ENCODE data around the gene PCBP3.

PCBP3 gene

GRCh38 chr21:45862543-45863207 lies 219.2 kb downstream of the PCBP3 start:
- DNase-seq (ENCODE audit: low read depth), result no peak

GRCh38 chr21:45863267-45863666 lies 219.7 kb downstream of the PCBP3 start:
- DNase-seq (ENCODE audit: low read depth), result no peak

- DNase-seq (ENCODE audit: low read depth), result no peak
Measured at GRCh38 chr21:45863751-45864150, 220.2 kb downstream of the PCBP3 start.

GRCh38 chr21:45864436-45864835 lies 220.9 kb downstream of the PCBP3 start:
- no peak for DNase-seq (ENCODE audit: low read depth)

- DNase-seq (ENCODE audit: low read depth), result no peak
Measured at GRCh38 chr21:45865106-45865835, 221.7 kb downstream of the PCBP3 start.

- DNase-seq (ENCODE audit: low read depth), result no peak
Measured at GRCh38 chr21:45866551-45866950, 223.0 kb downstream of the PCBP3 start.

- no peak for DNase-seq (ENCODE audit: low read depth)
Measured at GRCh38 chr21:45867041-45867666, 223.6 kb downstream of the PCBP3 start.

- no peak for DNase-seq (ENCODE audit: low read depth)
Measured at GRCh38 chr21:45867671-45868081, 224.2 kb downstream of the PCBP3 start.

- no peak for DNase-seq (ENCODE audit: low read depth)
Measured at GRCh38 chr21:45868086-45868485, 224.6 kb downstream of the PCBP3 start.

- no peak for DNase-seq (ENCODE audit: low read depth)
Measured at GRCh38 chr21:45868488-45868887, 225.0 kb downstream of the PCBP3 start.

- no peak for DNase-seq (ENCODE audit: low read depth)
Measured at GRCh38 chr21:45869121-45870007, 225.8 kb downstream of the PCBP3 start.

- no peak for DNase-seq (ENCODE audit: low read depth)
Measured at GRCh38 chr21:45870421-45870820, 226.9 kb downstream of the PCBP3 start.

- DNase-seq (ENCODE audit: low read depth), result no peak
Measured at GRCh38 chr21:45870851-45871615, 227.5 kb downstream of the PCBP3 start.

GRCh38 chr21:45871616-45872236 lies 228.2 kb downstream of the PCBP3 start:
- DNase-seq (ENCODE audit: low read depth), result no peak

GRCh38 chr21:45872471-45872870 lies 228.9 kb downstream of the PCBP3 start:
- no peak for DNase-seq (ENCODE audit: low read depth)

- DNase-seq (ENCODE audit: low read depth), result no peak
Measured at GRCh38 chr21:45872902-45873301, 229.4 kb downstream of the PCBP3 start.

GRCh38 chr21:45873418-45873817 lies 229.9 kb downstream of the PCBP3 start:
- no peak for DNase-seq (ENCODE audit: low read depth)

GRCh38 chr21:45873866-45874265 lies 230.3 kb downstream of the PCBP3 start:
- DNase-seq (ENCODE audit: low read depth), result no peak

- peak; percentile 90 for DNase-seq (ENCODE audit: low read depth)
Measured at GRCh38 chr21:45874716-45875415, 231.3 kb downstream of the PCBP3 start.

GRCh38 chr21:45875416-45875760 lies 231.9 kb downstream of the PCBP3 start:
- DNase-seq (ENCODE audit: low read depth), result no peak
